Esophagus squamous epithelium (tissue), 5 donors: Measurements from ENCODE around the gene CD99L2. TPM values are rescaled to one million over a fixed set of nuclear protein-coding genes. Genes with fewer than 3 reads are reported as not detected.
"Not testable (repeated sequence)": the region's sequence is repeated elsewhere in the genome, so short reads cannot be mapped to it uniquely, and the experiment has no call there.

ENCODE experiments used
- DNase-seq: peaks from one replicate; lab custom pipeline; 2025; lab: John Stamatoyannopoulos, UW
- H3K27ac ChIP-seq, 4 donors: fragments of 200-600 bp; sonication (generic); one replicate each; pipeline ENCODE4 v1.5.1; 2016 to 2019; ENCODE audit warnings: mild to moderate bottlenecking in 1 of 4
- H3K27me3 ChIP-seq, 4 donors: fragments of 200-600 bp; sonication (generic); 1 replicate in 3 of 4; 2 replicates in 1 of 4; pipeline versions ENCODE4 v1.5.1 to v1.6.0; 2017 to 2021; ENCODE audit warnings: antibody characterized with exemption in 1 of 4
- H3K36me3 ChIP-seq, 3 donors: fragments of 200-600 bp; sonication (generic); one replicate each; pipeline ENCODE4 v1.5.1; 2016 to 2019
- H3K4me1 ChIP-seq, 3 donors: fragments of 200-600 bp; sonication (generic); one replicate each; pipeline ENCODE4 v1.5.1; 2017 to 2019
- H3K4me3 ChIP-seq, 4 donors: fragments of 200-600 bp; sonication (generic); 1 replicate in 3 of 4; 2 replicates in 1 of 4; pipeline ENCODE4 v1.5.1; 2016 to 2019; ENCODE audit warnings: mild to moderate bottlenecking in 2 of 4, moderate library complexity in 1 of 4
- H3K9me3 ChIP-seq, 3 donors: fragments of 200-600 bp; sonication (generic); one replicate each; pipeline ENCODE4 v1.5.1; 2016 to 2019
- CTCF ChIP-seq, 6 experiments: fragments of 450-650 bp in 4 of 6; fragments of 200-600 bp in 2 of 6; sonication (generic) in 2 of 6; IDR thresholded peaks; one replicate each; pipeline ENCODE4 v1.5.1; 2016 to 2019; ENCODE audit warnings: antibody characterized with exemption in 6 of 6, mild to moderate bottlenecking in 4 of 6, moderate library complexity in 4 of 6
- POLR2A ChIP-seq, 4 donors: fragments of 450-650 bp; IDR thresholded peaks; one replicate each; pipeline ENCODE4 v1.6.1; 2017; ENCODE audit warnings: antibody characterized with exemption in 4 of 4, mild to moderate bottlenecking in 4 of 4, moderate library complexity in 3 of 4
- WGBS, 2 donors: methylation state at CpG; one replicate each; pipeline ENCODE4 v1.1.5; 2018; 5-methylcytosine and 5-hydroxymethylcytosine counted together
- intact Hi-C: fragments of 100-400 bp; cut with DNase I; formaldehyde crosslinking; loops from one replicate; pipeline ENCODE4 v1.15.0; 2022
- total RNA-seq, 4 donors: library from RNA; depleted of rRNA; stranded (reverse); fragments of >200 nt; gene quantifications; one replicate each; pipeline ENCODE4 v1.1.0, GENCODE V29; 2016
- donor health status: DM: yes; HTN: yes; CAD: no.

CD99L2 gene
- total RNA-seq, 4 donors from 2014 or later, result 3.8 to 21.9 (median 7.7) TPM

- intact Hi-C loops, result no loop called here
- Histone ChIP-seq H3K27ac (no peak overlapping the region), H3K27me3 (no peaks in the 10 kb centered on the region), H3K9me3 (no peaks in the 10 kb centered on the region), H3K36me3 (no peaks in the 10 kb centered on the region), H3K4me3 (no peak overlapping the region), H3K4me1 (no peaks in the 10 kb centered on the region)
- TF ChIP-seq CTCF (IDR thresholded peaks at IDR 0.05), result no peak
- no peak for TF ChIP-seq POLR2A (IDR thresholded peaks at IDR 0.05)
- 76 to 91% methylated on average over 6 of the region's 6 CpGs for WGBS, 2 donors
- no peak for DNase-seq
These were observed 10.5 kb downstream of the CD99L2 start for GRCh38 chrX:150887906-150888465.

- H3K27me3 ChIP-seq, H3K9me3 ChIP-seq, DNase-seq, intact Hi-C loops, H3K4me3 ChIP-seq, H3K27ac ChIP-seq, H3K4me1 ChIP-seq, H3K36me3 ChIP-seq: not testable (repeated sequence)
- WGBS, 2 donors, result 93 to 95% methylated on average over 5 to 9 of the region's 9 CpGs
These were observed 11.2 kb downstream of the CD99L2 start for GRCh38 chrX:150887268-150887667.

GRCh38 chrX:150886381-150886780, 12.1 kb downstream of the CD99L2 start:
- Histone ChIP-seq H3K4me3 (no peak overlapping the region), H3K36me3 (no peaks in the 10 kb centered on the region), H3K27ac (no peak overlapping the region), H3K9me3 (no peaks in the 10 kb centered on the region), H3K4me1 (no peaks in the 10 kb centered on the region), H3K27me3 (no peaks in the 10 kb centered on the region)
- WGBS, 2 donors, result 60 to 81% methylated on average over 2 to 5 of the region's 7 CpGs
- TF ChIP-seq POLR2A (IDR thresholded peaks at IDR 0.05) (no peak), CTCF (IDR thresholded peaks at IDR 0.05) (no peak)
- intact Hi-C loops, result no loop called here
- DNase-seq, result no peak

- Histone ChIP-seq H3K27ac (no peak overlapping the region), H3K27me3 (no peaks in the 10 kb centered on the region), H3K36me3 (no peaks in the 10 kb centered on the region), H3K4me1 (no peaks in the 10 kb centered on the region), H3K9me3 (no peaks in the 10 kb centered on the region), H3K4me3 (no peak overlapping the region)
- TF ChIP-seq CTCF (IDR thresholded peaks at IDR 0.05) (no peak), POLR2A (IDR thresholded peaks at IDR 0.05) (no peak)
- 75% methylated on average over 2 of the region's 2 CpGs; no CpG with 5 or more reads in 1 of the 2 donors for WGBS, 2 donors
- intact Hi-C loops, result no loop called here
- no peak for DNase-seq
These were observed 17.7 kb downstream of the CD99L2 start for GRCh38 chrX:150880808-150881165.

GRCh38 chrX:150879855-150880807, 18.3 kb downstream of the CD99L2 start:
- no peak overlapping the region for H3K4me3 ChIP-seq
- H3K27ac ChIP-seq, result no peak overlapping the region
- no peak for TF ChIP-seq POLR2A (IDR thresholded peaks at IDR 0.05)
- no peak for TF ChIP-seq CTCF (IDR thresholded peaks at IDR 0.05)
- no peaks in the 10 kb centered on the region for H3K36me3 ChIP-seq
- 50 to 65% methylated on average over 5 of the region's 5 CpGs for WGBS, 2 donors
- intact Hi-C loops, result no loop called here
- H3K9me3 ChIP-seq, result no peaks in the 10 kb centered on the region
- DNase-seq, result no peak
- H3K4me1 ChIP-seq, result no peaks in the 10 kb centered on the region
- no peaks in the 10 kb centered on the region for H3K27me3 ChIP-seq

GRCh38 chrX:150875621-150876020, 22.8 kb downstream of the CD99L2 start:
- intact Hi-C loops, H3K27ac ChIP-seq, H3K27me3 ChIP-seq, H3K4me3 ChIP-seq, DNase-seq, H3K36me3 ChIP-seq, H3K9me3 ChIP-seq: not testable (repeated sequence)
- WGBS, 2 donors, result 77 to 100% methylated on average over 2 of the region's 2 CpGs
- H3K4me1 ChIP-seq, result peaks cover 0 to 16% (median 0%) of the 10 kb centered on the region in 3 donors
